Neural cell (in vitro differentiated cells): Measurements from ENCODE around the gene D2HGDH. TPM values are rescaled to one million over a fixed set of nuclear protein-coding genes. Genes with fewer than 3 reads are reported as not detected.

Experiments used
- H2AFZ ChIP-seq: fragments of 200-600, 300-800 bp; sonication (generic), shearing (Covaris generic); 2 replicates; pipeline ENCODE4 v1.6.0; 2014; ENCODE audit warnings: low read depth, mild to moderate bottlenecking, antibody characterized with exemption, low read length, moderate library complexity
- H3F3A ChIP-seq: fragments of 200-600 bp; shearing (Covaris generic); 2 replicates; pipeline ENCODE4 v1.6.1; 2016; ENCODE audit warnings: mild to moderate bottlenecking, moderate library complexity, mixed read lengths, antibody characterized with exemption, low read length; ENCODE audit not compliant: insufficient read depth, poor library complexity, severe bottlenecking
- H3K27ac ChIP-seq: fragments of 200-600, 300-800 bp; sonication (generic), shearing (Covaris generic); 2 replicates; pipeline ENCODE4 v1.5.1; 2014; ENCODE audit warnings: mild to moderate bottlenecking, low read length, moderate library complexity
- H3K27me3 ChIP-seq: fragments of 300-800, 200-600 bp; sonication (generic), shearing (Covaris generic); 2 replicates; pipeline ENCODE4 v1.6.0; 2014; ENCODE audit warnings: mild to moderate bottlenecking, low read depth, low read length, moderate library complexity; ENCODE audit not compliant: insufficient read depth
- H3K36me3 ChIP-seq: fragments of 300-800, 200-600 bp; sonication (generic), shearing (Covaris generic); 2 replicates; pipeline ENCODE4 v1.5.1; 2014; ENCODE audit warnings: mild to moderate bottlenecking, antibody characterized with exemption, low read length, moderate library complexity; ENCODE audit not compliant: insufficient read depth
- H3K4me2 ChIP-seq: fragments of 300-800, 200-600 bp; sonication (generic), shearing (Covaris generic); 2 replicates; pipeline ENCODE4 v1.6.0; 2014; ENCODE audit warnings: mild to moderate bottlenecking, low read length
- H3K4me3 ChIP-seq: fragments of 300-800, 200-600 bp; sonication (generic), shearing (Covaris generic); 2 replicates; pipeline ENCODE4 v1.5.1; 2014; ENCODE audit warnings: mild to moderate bottlenecking, low read length, moderate library complexity
- H3K79me2 ChIP-seq: fragments of 200-600 bp; shearing (Covaris generic); replicated peaks from 2 replicates; pipeline ENCODE4 v1.6.0; 2014; ENCODE audit warnings: mild to moderate bottlenecking, low read length, moderate library complexity; ENCODE audit not compliant: insufficient read depth
- H3K9ac ChIP-seq: fragments of 300-800, 200-600 bp; sonication (generic), shearing (Covaris generic); 2 replicates; pipeline ENCODE4 v1.6.1; 2016; ENCODE audit warnings: mild to moderate bottlenecking, low read length, mixed read lengths
- H3K9me2 ChIP-seq: fragments of 200-600 bp; shearing (Covaris generic); 2 replicates; pipeline ENCODE4 v1.6.1; 2016; ENCODE audit warnings: mild to moderate bottlenecking, low read length, mixed read lengths; ENCODE audit not compliant: insufficient read depth
- H3K9me3 ChIP-seq: fragments of 200-600, 300-800 bp; sonication (generic), shearing (Covaris generic); 2 replicates; pipeline ENCODE4 v1.6.1; 2016; ENCODE audit warnings: mild to moderate bottlenecking, mixed run types, low read length, moderate library complexity, mixed read lengths
- H4K20me1 ChIP-seq: fragments of 200-600 bp; shearing (Covaris generic); 2 replicates; pipeline ENCODE4 v1.6.1; 2016; ENCODE audit warnings: mild to moderate bottlenecking, mixed run types; ENCODE audit not compliant: insufficient read depth
- CTCF ChIP-seq: fragments of 450-650 bp; IDR thresholded peaks from 2 replicates; pipeline ENCODE4 v1.5.1; 2014; ENCODE audit warnings: antibody characterized with exemption, mild to moderate bottlenecking, moderate library complexity; ENCODE audit not compliant: poor library complexity, severe bottlenecking
- EP300 ChIP-seq: fragments of 450-650 bp; conservative IDR thresholded peaks from 2 replicates; pipeline ENCODE4 v1.6.1; 2014; ENCODE audit warnings: antibody characterized with exemption, mild to moderate bottlenecking, moderate library complexity; ENCODE audit not compliant: poor library complexity, severe bottlenecking
- EZH2 ChIP-seq: fragments of 200-600, 300-800 bp; shearing (Covaris generic), sonication (generic); IDR thresholded peaks from 2 replicates; pipeline ENCODE4 v1.6.1; 2014; ENCODE audit warnings: antibody characterized with exemption, low read length, borderline replicate concordance, mild to moderate bottlenecking; ENCODE audit not compliant: insufficient read depth, poor library complexity, severe bottlenecking
- MXI1 ChIP-seq: fragments of 450-650 bp; conservative IDR thresholded peaks from 2 replicates; pipeline ENCODE4 v1.6.1; 2014; ENCODE audit warnings: antibody characterized with exemption, mild to moderate bottlenecking; ENCODE audit not compliant: poor library complexity, severe bottlenecking
- POLR2AphosphoS5 ChIP-seq: IDR thresholded peaks from 2 replicates; pipeline ENCODE4 v1.6.1; 2012
- RAD21 ChIP-seq: fragments of 450-650 bp; conservative IDR thresholded peaks from 2 replicates; pipeline ENCODE4 v1.6.1; 2014; ENCODE audit warnings: antibody characterized with exemption, mild to moderate bottlenecking, moderate library complexity
- REST ChIP-seq: IDR thresholded peaks from 2 replicates; pipeline ENCODE4 v1.6.1; 2012; ENCODE audit warnings: borderline replicate concordance
- SMC3 ChIP-seq: fragments of 450-650 bp; conservative IDR thresholded peaks from 2 replicates; pipeline ENCODE4 v1.6.1; 2014; ENCODE audit warnings: antibody characterized with exemption, mild to moderate bottlenecking, moderate library complexity; ENCODE audit not compliant: poor library complexity
- TAF1 ChIP-seq: IDR thresholded peaks from 2 replicates; pipeline ENCODE4 v1.6.1; 2012; ENCODE audit warnings: low read depth
- polyA plus RNA-seq: library from polyadenylated mRNA; depleted of rRNA; stranded (reverse); fragments of >200 nt; gene quantifications from 2 replicates; pipeline ENCODE4 v1.2.3, GENCODE V29; 2014

D2HGDH gene
- polyA plus RNA-seq, 1 donor from 2014 or later, result 12.6 TPM

- H3K27ac ChIP-seq, result no peak overlapping the region
- no peaks in the 10 kb centered on the region for H3K79me2 ChIP-seq
- H2AFZ ChIP-seq, result no peak overlapping the region
- H3F3A ChIP-seq, result no peaks in the 10 kb centered on the region
- no peaks in the 10 kb centered on the region for H3K27me3 ChIP-seq
- no peaks in the 10 kb centered on the region for H4K20me1 ChIP-seq
- no peak for TF ChIP-seq RAD21
- no peaks in the 10 kb centered on the region for H3K9me2 ChIP-seq
- no peak overlapping the region for H3K4me2 ChIP-seq
- no peaks in the 10 kb centered on the region for H3K9me3 ChIP-seq
- no peak overlapping the region for H3K4me3 ChIP-seq
- no peaks in the 10 kb centered on the region for H3K36me3 ChIP-seq
- no peak overlapping the region for H3K9ac ChIP-seq
These were observed 73.8 kb downstream of the D2HGDH start for GRCh38 chr2:241808051-241808720.

- no peaks in the 10 kb centered on the region for H3K36me3 ChIP-seq
- H3K9me3 ChIP-seq, result no peaks in the 10 kb centered on the region
- no peak within 1 kb of the TSS for H3K4me2 ChIP-seq
- H2AFZ ChIP-seq, result no peak within 1 kb of the TSS
- no peak within 1 kb of the TSS for H3K4me3 ChIP-seq
- H3K79me2 ChIP-seq, result no peaks in the 10 kb centered on the region
- H3K9me2 ChIP-seq, result no peaks in the 10 kb centered on the region
- H3K9ac ChIP-seq, result no peak within 1 kb of the TSS
- H3F3A ChIP-seq, result no peaks in the 10 kb centered on the region
- no peak within 1 kb of the TSS for H3K27ac ChIP-seq
- no peak for TF ChIP-seq RAD21
- TF ChIP-seq TAF1, result no peak
- no peak for TF ChIP-seq EZH2
- no peak for TF ChIP-seq REST
- no peak for TF ChIP-seq MXI1
- no peak for TF ChIP-seq CTCF
- TF ChIP-seq POLR2AphosphoS5, result no peak
- no peak for TF ChIP-seq EP300
- no peak for TF ChIP-seq SMC3
- H3K27me3 ChIP-seq, result no peaks in the 10 kb centered on the region
- H4K20me1 ChIP-seq, result no peaks in the 10 kb centered on the region
These were observed 74.4 kb downstream of the D2HGDH start, which contains the start of gene NEU4 for GRCh38 chr2:241808721-241809382. Gene NEU4, plus strand, starts transcription at chr2:241809193. Its CDS starts 5,292 bp downstream, at chr2:241814485.
